Right lobe of liver (tissue), 4 donors: ENCODE data around the gene LCLAT1.

ENCODE experiments used
- CTCF ChIP-seq, 4 donors: fragments of 200-600 bp in 3 of 4; fragments of 450-650 bp in 1 of 4; IDR thresholded peaks; one replicate each; pipeline versions ENCODE4 v1.5.1 to v1.8.0; 2016 to 2022; ENCODE audit warnings: antibody characterized with exemption in 4 of 4, mild to moderate bottlenecking in 2 of 4
- POLR2A ChIP-seq: fragments of 450-650 bp; IDR thresholded peaks from one replicate; pipeline ENCODE4 v1.6.1; 2017; ENCODE audit warnings: antibody characterized with exemption, mild to moderate bottlenecking
- donor health status: DM: no; HTN: no; CAD: no.
- donor health status: DM: no; HTN: no; CAD: no.
- donor health status: DM: no; HTN: yes; CAD: no.

GRCh38 chr2:30522421-30522820 lies 75.4 kb downstream of the LCLAT1 start:
- TF ChIP-seq CTCF (IDR thresholded peaks at IDR 0.05), result no peak
- no peak for TF ChIP-seq POLR2A
